HEK293 (cell line): ENCODE results near the gene CNNM1.

ENCODE experiments used
- KLF9 ChIP-seq: fragments of 450-650 bp; formaldehyde crosslinking; IDR thresholded peaks from 2 replicates; pipeline ENCODE4 v1.5.1; 2016; ENCODE audit warnings: missing biosample characterization, missing genetic modification characterization, low read depth
- ZNF121 ChIP-seq: fragments of 450-650 bp; formaldehyde crosslinking; IDR thresholded peaks from 2 replicates; pipeline ENCODE4 v1.5.1; 2016; ENCODE audit warnings: missing biosample characterization, missing genetic modification characterization
- ZNF169 ChIP-seq: fragments of 450-650 bp; formaldehyde crosslinking; IDR thresholded peaks from 2 replicates; pipeline ENCODE4 v1.5.1; 2016; ENCODE audit warnings: missing biosample characterization, missing genetic modification characterization
- ZNF621 ChIP-seq: fragments of 450-650 bp; formaldehyde crosslinking; IDR thresholded peaks from 2 replicates; pipeline ENCODE4 v1.5.1; 2017; ENCODE audit warnings: missing biosample characterization, missing genetic modification characterization
- ZNF664 ChIP-seq: fragments of 450-650 bp; formaldehyde crosslinking; IDR thresholded peaks from 2 replicates; pipeline ENCODE4 v1.5.1; 2016; ENCODE audit warnings: missing biosample characterization, missing genetic modification characterization
- TF ChIP-seq, protein P1 (sequence below): fragments of 450-650 bp; formaldehyde crosslinking; IDR thresholded peaks from 2 replicates; pipeline ENCODE4 v1.5.1; 2016; ENCODE audit warnings: missing biosample characterization, missing genetic modification characterization
- TF ChIP-seq, protein P2 (sequence below): fragments of 450-650 bp; formaldehyde crosslinking; IDR thresholded peaks from 2 replicates; pipeline ENCODE4 v1.5.1; 2017; ENCODE audit warnings: missing biosample characterization, mild to moderate bottlenecking, missing genetic modification characterization, moderate library complexity
- TF ChIP-seq, protein P3 (sequence below): fragments of 450-650 bp; formaldehyde crosslinking; IDR thresholded peaks from 2 replicates; pipeline ENCODE4 v1.5.1; 2017; ENCODE audit warnings: missing biosample characterization, missing genetic modification characterization

DNA sequence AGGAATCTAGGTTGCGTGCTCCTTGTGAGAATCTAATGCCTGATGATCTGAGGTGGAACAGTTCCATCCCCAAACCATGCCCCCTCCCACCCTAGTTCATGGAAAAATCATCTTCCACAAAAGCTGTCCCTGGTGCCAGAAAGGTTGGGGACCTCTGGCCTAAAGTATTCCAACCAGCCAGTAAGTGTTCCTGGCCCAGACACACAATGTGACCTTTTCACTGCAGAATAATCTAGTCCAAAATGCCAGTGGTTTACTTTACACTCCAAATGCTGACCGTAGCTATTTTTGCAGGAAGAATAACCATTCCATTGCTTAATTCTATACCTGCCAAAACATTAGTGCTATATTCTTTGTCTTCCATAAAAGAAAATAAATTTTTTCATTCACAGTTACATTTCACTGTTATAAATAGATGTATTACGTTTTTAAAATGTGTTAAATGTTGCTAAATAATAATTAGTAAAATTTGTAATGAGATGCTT, 10.4 kb downstream of the CNNM1 start:
- TF ChIP-seq, protein P1, sequence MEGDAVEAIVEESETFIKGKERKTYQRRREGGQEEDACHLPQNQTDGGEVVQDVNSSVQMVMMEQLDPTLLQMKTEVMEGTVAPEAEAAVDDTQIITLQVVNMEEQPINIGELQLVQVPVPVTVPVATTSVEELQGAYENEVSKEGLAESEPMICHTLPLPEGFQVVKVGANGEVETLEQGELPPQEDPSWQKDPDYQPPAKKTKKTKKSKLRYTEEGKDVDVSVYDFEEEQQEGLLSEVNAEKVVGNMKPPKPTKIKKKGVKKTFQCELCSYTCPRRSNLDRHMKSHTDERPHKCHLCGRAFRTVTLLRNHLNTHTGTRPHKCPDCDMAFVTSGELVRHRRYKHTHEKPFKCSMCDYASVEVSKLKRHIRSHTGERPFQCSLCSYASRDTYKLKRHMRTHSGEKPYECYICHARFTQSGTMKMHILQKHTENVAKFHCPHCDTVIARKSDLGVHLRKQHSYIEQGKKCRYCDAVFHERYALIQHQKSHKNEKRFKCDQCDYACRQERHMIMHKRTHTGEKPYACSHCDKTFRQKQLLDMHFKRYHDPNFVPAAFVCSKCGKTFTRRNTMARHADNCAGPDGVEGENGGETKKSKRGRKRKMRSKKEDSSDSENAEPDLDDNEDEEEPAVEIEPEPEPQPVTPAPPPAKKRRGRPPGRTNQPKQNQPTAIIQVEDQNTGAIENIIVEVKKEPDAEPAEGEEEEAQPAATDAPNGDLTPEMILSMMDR (tag by site-specific recombination) = no peak
- TF ChIP-seq, protein P2, sequence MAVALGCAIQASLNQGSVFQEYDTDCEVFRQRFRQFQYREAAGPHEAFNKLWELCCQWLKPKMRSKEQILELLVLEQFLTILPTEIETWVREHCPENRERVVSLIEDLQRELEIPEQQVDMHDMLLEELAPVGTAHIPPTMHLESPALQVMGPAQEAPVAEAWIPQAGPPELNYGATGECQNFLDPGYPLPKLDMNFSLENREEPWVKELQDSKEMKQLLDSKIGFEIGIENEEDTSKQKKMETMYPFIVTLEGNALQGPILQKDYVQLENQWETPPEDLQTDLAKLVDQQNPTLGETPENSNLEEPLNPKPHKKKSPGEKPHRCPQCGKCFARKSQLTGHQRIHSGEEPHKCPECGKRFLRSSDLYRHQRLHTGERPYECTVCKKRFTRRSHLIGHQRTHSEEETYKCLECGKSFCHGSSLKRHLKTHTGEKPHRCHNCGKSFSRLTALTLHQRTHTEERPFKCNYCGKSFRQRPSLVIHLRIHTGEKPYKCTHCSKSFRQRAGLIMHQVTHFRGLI (tag by site-specific recombination) = no peak
- TF ChIP-seq KLF9 (tag by site-specific recombination) (no peak), ZNF621 (tag by site-specific recombination) (no peak), ZNF121 (no peak), ZNF169 (tag by site-specific recombination) (no peak), ZNF664 (no peak)
- TF ChIP-seq, protein P3, sequence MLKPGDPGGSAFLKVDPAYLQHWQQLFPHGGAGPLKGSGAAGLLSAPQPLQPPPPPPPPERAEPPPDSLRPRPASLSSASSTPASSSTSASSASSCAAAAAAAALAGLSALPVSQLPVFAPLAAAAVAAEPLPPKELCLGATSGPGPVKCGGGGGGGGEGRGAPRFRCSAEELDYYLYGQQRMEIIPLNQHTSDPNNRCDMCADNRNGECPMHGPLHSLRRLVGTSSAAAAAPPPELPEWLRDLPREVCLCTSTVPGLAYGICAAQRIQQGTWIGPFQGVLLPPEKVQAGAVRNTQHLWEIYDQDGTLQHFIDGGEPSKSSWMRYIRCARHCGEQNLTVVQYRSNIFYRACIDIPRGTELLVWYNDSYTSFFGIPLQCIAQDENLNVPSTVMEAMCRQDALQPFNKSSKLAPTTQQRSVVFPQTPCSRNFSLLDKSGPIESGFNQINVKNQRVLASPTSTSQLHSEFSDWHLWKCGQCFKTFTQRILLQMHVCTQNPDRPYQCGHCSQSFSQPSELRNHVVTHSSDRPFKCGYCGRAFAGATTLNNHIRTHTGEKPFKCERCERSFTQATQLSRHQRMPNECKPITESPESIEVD (tag by site-specific recombination) = no peak
